NB4 (cell line): ENCODE results near the gene UQCC3.
"Not testable (repeated sequence)": the region's sequence is repeated elsewhere in the genome, so short reads cannot be mapped to it uniquely, and the experiment has no call there.

Source experiments
- DNase-seq: peaks from one replicate; pipeline ENCODE4 v3.0.0; 2010; ENCODE audit warnings: low read depth
- H3K4me3 ChIP-seq: one replicate; pipeline ENCODE4 v1.5.1; 2011; ENCODE audit warnings: mild to moderate bottlenecking, low read depth, low read length, moderate library complexity
- CTCF ChIP-seq: IDR thresholded peaks from one replicate; pipeline ENCODE4 v1.5.1; 2012; ENCODE audit warnings: low read depth, low read length
- MYC ChIP-seq: IDR thresholded peaks from 2 replicates; pipeline ENCODE4 v1.6.1; 2011; ENCODE audit warnings: low read depth, low read length
- POLR2A ChIP-seq: IDR thresholded peaks from 2 replicates; pipeline ENCODE4 v1.6.1; 2011; ENCODE audit warnings: mild to moderate bottlenecking; ENCODE audit not compliant: insufficient read length; ENCODE audit errors: extremely low read depth
- TF ChIP-seq, protein P1 (sequence below): IDR thresholded peaks from 2 replicates; pipeline ENCODE4 v1.6.1; 2011; ENCODE audit warnings: low read depth, low read length

Gene UQCC3

DNA sequence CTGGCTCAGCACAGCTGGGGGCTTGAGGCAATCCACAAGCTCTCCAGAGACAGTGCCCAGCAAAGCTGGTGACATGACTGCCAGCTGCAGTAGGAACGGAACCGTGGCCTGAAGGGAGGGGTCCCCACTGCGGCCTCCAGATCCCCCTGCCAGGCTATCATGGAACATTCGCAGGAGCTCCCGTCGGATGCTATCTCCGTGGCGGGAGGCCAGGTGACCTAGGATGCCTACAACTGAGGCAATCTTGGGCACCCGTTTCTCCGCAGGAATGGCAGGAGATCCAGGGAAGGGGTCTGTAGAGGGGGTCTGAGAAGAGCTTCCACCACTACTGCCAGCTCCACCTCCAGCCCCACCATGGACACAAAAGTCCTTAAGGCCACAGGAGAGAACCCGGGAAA lies 22.5 kb upstream of the UQCC3 start:
- H3K4me3 ChIP-seq = no peak overlapping the region
- TF ChIP-seq CTCF (no peak), POLR2A (no peak), MYC (no peak)
- TF ChIP-seq, protein P1, sequence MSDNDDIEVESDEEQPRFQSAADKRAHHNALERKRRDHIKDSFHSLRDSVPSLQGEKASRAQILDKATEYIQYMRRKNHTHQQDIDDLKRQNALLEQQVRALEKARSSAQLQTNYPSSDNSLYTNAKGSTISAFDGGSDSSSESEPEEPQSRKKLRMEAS = no peak
- no peak for DNase-seq

- no peak overlapping the region for H3K4me3 ChIP-seq
- DNase-seq = no peak
- no peak for TF ChIP-seq POLR2A
These were observed 22.0 kb upstream of the UQCC3 start for GRCh38 chr11:62649486-62649885.

GRCh38 chr11:62650283-62650682 lies 21.2 kb upstream of the UQCC3 start:
- H3K4me3 ChIP-seq, DNase-seq: not testable (repeated sequence)

DNA sequence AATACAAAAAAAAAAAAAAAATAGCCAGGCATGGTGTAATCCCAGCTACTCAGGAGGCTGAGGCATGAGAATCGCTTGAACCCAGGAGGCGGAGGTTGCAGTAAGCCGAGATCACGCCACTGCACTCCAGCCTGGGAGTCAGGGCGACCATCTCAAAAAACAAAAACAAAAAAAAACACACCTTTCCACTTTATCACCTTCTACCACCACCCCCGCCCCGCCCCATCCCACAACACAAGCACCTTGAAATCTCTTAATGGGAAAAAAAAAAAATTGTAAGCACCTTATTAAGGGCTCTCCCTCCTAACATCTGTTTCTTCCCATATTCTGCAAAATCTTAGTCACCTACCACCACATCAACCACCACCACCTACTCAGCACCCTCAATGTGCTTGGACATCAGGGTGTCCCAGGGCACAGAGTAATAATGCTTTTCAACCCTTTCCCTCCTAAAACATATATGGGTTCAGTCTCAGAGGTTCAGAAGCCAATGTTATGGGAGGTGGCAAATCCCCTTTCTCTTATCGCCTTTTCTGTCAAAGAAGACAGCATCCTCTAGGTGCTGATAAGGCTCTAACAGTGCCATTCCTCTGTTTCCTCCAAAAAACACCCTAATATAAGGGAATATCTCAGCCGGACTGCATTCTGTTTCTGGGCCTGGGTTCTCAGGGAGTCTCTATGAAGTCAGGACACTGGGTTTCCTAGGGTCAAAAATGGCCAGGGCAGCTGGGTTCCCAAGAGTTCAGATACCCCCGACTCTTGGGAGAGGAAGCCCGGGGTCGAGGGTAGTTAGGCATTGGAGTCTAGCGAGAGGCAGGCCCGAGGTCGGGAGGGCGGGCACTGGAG lies 19.1 kb upstream of the UQCC3 start:
- H3K4me3 ChIP-seq = peak overlapping the region; percentile 97
- no peak for DNase-seq
- TF ChIP-seq MYC = no peak
- no peak for TF ChIP-seq POLR2A
- no peak for TF ChIP-seq CTCF
- TF ChIP-seq, protein P1 = no peak

- H3K4me3 ChIP-seq = no peak overlapping the region
- TF ChIP-seq, protein P1 = no peak
- TF ChIP-seq MYC (no peak), CTCF (no peak), POLR2A (no peak)
- no peak for DNase-seq
These were observed 17.2 kb upstream of the UQCC3 start for GRCh38 chr11:62654297-62654696.

GRCh38 chr11:62656796-62657429 lies 14.6 kb upstream of the UQCC3 start:
- TF ChIP-seq MYC = no peak
- no peak overlapping the region for H3K4me3 ChIP-seq
- DNase-seq = peak; percentile 43

DNA sequence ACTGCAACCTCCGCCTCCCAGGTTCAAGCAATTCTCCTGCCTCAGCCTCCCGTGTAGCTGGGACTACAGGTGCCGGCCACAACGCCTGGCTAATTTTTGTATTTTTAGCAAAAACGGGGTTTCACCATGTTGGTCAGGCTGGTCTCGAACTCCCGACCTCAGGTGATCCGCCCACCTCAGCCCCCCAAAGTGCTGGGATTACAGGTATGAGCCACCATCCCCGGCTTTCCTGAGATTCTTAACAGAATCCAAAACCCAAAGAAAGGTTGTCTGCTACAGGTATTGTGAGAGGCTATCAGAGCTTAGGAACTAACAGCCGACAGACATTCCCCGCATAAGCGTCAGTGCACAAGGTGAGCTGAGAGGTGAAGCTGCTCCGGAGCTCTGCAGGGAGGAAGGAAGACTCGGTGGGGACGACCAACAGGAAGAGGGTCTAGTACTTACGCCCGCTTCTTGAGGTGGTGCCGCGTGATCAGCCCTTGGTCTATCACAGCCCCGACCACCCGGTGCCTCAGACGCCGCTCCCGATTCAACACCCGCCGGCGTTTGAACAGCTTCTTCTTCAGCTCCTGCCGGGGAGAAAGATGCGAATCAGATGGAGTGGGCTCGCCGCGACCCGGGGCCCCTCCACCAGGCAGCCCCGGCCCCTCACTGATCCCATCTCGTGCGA lies 6.9 kb upstream of the UQCC3 start:
- H3K4me3 ChIP-seq = peak overlapping the region; percentile 100
- DNase-seq = peak; percentile 80
- TF ChIP-seq, protein P1 = no peak; the same call in 1 of the 2 replicates
